ENCODE results near the gene ZC3H12A. TPM values are rescaled to one million over a fixed set of nuclear protein-coding genes. Genes with fewer than 3 reads are reported as not detected.

The ZC3H12A gene
- total and polyA plus RNA-seq, 4 donors, result 2.1 to 10.9 (median 3.0) TPM

DNA sequence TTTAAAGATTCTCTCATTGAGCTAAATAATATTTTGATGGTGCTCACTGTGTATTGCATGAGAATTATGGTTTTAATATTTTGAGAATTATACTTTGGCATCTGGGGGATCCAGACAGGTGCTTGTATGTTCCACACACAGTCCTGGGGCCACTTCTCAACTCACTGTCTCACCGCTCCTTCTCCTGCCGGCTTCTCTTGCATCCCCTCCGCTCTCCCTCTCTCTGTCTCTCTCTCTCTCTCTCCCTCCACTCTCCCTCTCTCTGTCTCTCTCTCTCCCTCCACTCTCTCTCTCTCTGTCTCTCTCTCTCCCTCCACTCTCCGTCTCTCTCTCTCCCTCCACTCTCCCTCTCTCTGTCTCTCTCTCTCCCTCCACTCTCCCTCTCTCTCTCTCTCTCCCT is 32.2 kb upstream of the ZC3H12A start:
- Histone ChIP-seq H3K9me3 (ENCODE audit: control insufficient read depth in 4 of 4, low read length in 3 of 4) (no peaks in the 10 kb centered on the region), H3K27me3 (ENCODE audit: control insufficient read depth in 4 of 4, insufficient read depth in 4 of 4, low read length in 3 of 4) (peaks cover 0 to 3% (median 0%) of the 10 kb centered on the region in 4 donors), H3K27ac (ENCODE audit: low read depth in 1 of 2, low read length in 2 of 2) (no peak overlapping the region), H3K4me1 (ENCODE audit: control insufficient read depth in 4 of 4, insufficient read depth in 4 of 4, low read length in 3 of 4) (no peaks in the 10 kb centered on the region), H3K4me3 (ENCODE audit: low read depth in 1 of 3, low read length in 3 of 3) (no peak overlapping the region), H3K36me3 (ENCODE audit: control insufficient read depth in 4 of 4, insufficient read depth in 3 of 4, low read depth in 1 of 4, low read length in 3 of 4) (no peaks in the 10 kb centered on the region), H3K9ac (ENCODE audit: low read depth in 1 of 2, low read length in 2 of 2) (no peak overlapping the region)
- TF ChIP-seq FOXA1 (IDR thresholded peaks at IDR 0.05) (no peak), HNF4G (IDR thresholded peaks at IDR 0.05) (no peak), SP1 (IDR thresholded peaks at IDR 0.05) (no peak), EGR1 (IDR thresholded peaks at IDR 0.05; ENCODE audit: low read depth in 2 of 2) (no peak), HNF4A (conservative IDR thresholded peaks at IDR 0.05) (no peak), FOXA2 (IDR thresholded peaks at IDR 0.05) (no peak), NR2F2 (IDR thresholded peaks at IDR 0.05) (no peak), RAD21 (IDR thresholded peaks at IDR 0.05) (no peak), JUND (IDR thresholded peaks at IDR 0.05) (no peak), GABPA (IDR thresholded peaks at IDR 0.05 in 1 of 2, conservative IDR thresholded peaks at IDR 0.05 in 1 of 2) (no peak), YY1 (IDR thresholded peaks at IDR 0.05) (no peak), ATF3 (IDR thresholded peaks at IDR 0.05) (no peak), CTCF (IDR thresholded peaks at IDR 0.05; ENCODE audit: low read depth, low read length, missing input control) (no peak), TAF1 (conservative IDR thresholded peaks at IDR 0.05) (no peak), RXRA (IDR thresholded peaks at IDR 0.05) (no peak)
- TF ChIP-seq, protein P1, sequence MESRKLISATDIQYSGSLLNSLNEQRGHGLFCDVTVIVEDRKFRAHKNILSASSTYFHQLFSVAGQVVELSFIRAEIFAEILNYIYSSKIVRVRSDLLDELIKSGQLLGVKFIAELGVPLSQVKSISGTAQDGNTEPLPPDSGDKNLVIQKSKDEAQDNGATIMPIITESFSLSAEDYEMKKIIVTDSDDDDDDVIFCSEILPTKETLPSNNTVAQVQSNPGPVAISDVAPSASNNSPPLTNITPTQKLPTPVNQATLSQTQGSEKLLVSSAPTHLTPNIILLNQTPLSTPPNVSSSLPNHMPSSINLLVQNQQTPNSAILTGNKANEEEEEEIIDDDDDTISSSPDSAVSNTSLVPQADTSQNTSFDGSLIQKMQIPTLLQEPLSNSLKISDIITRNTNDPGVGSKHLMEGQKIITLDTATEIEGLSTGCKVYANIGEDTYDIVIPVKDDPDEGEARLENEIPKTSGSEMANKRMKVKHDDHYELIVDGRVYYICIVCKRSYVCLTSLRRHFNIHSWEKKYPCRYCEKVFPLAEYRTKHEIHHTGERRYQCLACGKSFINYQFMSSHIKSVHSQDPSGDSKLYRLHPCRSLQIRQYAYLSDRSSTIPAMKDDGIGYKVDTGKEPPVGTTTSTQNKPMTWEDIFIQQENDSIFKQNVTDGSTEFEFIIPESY (IDR thresholded peaks at IDR 0.05), result no peak
- TF ChIP-seq, protein P2, sequence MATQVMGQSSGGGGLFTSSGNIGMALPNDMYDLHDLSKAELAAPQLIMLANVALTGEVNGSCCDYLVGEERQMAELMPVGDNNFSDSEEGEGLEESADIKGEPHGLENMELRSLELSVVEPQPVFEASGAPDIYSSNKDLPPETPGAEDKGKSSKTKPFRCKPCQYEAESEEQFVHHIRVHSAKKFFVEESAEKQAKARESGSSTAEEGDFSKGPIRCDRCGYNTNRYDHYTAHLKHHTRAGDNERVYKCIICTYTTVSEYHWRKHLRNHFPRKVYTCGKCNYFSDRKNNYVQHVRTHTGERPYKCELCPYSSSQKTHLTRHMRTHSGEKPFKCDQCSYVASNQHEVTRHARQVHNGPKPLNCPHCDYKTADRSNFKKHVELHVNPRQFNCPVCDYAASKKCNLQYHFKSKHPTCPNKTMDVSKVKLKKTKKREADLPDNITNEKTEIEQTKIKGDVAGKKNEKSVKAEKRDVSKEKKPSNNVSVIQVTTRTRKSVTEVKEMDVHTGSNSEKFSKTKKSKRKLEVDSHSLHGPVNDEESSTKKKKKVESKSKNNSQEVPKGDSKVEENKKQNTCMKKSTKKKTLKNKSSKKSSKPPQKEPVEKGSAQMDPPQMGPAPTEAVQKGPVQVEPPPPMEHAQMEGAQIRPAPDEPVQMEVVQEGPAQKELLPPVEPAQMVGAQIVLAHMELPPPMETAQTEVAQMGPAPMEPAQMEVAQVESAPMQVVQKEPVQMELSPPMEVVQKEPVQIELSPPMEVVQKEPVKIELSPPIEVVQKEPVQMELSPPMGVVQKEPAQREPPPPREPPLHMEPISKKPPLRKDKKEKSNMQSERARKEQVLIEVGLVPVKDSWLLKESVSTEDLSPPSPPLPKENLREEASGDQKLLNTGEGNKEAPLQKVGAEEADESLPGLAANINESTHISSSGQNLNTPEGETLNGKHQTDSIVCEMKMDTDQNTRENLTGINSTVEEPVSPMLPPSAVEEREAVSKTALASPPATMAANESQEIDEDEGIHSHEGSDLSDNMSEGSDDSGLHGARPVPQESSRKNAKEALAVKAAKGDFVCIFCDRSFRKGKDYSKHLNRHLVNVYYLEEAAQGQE (IDR thresholded peaks at IDR 0.05), result no peak
- TF ChIP-seq, protein P3, sequence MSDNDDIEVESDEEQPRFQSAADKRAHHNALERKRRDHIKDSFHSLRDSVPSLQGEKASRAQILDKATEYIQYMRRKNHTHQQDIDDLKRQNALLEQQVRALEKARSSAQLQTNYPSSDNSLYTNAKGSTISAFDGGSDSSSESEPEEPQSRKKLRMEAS (IDR thresholded peaks at IDR 0.05), result no peak
- DNase-seq (ENCODE audit: low spot score), result no peak
- WGBS, result 71% methylated on average over 4 of the region's 4 CpGs
